Gastroesophageal sphincter (tissue), 3 donors: Measurements from ENCODE around the gene MTHFD1L.

Experiments
- EP300 ChIP-seq: sonication (generic); formaldehyde crosslinking; IDR thresholded peaks from one replicate; pipeline ENCODE4 v1.6.1; 2017; ENCODE audit warnings: antibody characterized with exemption, mild to moderate bottlenecking
- POLR2A ChIP-seq, 2 donors: fragments of 450-650 bp; IDR thresholded peaks; one replicate each; pipeline ENCODE4 v1.6.1; 2017; ENCODE audit warnings: antibody characterized with exemption in 2 of 2, mild to moderate bottlenecking in 2 of 2, moderate library complexity in 1 of 2
- POLR2AphosphoS5 ChIP-seq: sonication (generic); formaldehyde crosslinking; IDR thresholded peaks from one replicate; pipeline ENCODE4 v1.6.1; 2017; ENCODE audit warnings: antibody characterized with exemption
- TF ChIP-seq, protein P1 (sequence below), 4 experiments: fragments of 200-600 bp in 2 of 4; fragments of 450-650 bp in 2 of 4; sonication (generic) in 1 of 4; IDR thresholded peaks; one replicate each; pipeline ENCODE4 v1.5.1; 2017 to 2019; ENCODE audit warnings: antibody characterized with exemption in 4 of 4, mild to moderate bottlenecking in 2 of 4, moderate library complexity in 2 of 4

DNA sequence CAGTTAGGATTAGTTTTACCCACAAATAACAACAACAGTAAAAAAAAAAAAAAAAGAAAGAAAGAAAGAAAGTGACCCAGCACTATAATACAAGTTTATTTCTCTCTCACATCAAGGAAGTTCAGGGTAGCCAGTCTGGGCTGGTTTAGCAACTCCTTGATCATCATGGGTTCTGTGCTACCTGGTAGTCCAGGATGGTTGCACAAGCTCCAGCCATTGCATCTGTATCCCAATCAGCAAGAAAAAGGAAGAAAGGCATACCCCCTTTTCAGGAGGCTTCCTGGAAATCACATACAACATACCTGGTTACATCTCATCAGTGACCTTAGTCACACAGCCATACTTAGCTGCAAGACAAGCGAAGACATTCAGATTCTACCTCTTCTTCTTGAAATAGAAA, 128.5 kb downstream of the MTHFD1L start:
- TF ChIP-seq EP300 (no peak), POLR2A (IDR thresholded peaks at IDR 0.05) (no peak), POLR2AphosphoS5 (no peak)
- TF ChIP-seq, protein P1, sequence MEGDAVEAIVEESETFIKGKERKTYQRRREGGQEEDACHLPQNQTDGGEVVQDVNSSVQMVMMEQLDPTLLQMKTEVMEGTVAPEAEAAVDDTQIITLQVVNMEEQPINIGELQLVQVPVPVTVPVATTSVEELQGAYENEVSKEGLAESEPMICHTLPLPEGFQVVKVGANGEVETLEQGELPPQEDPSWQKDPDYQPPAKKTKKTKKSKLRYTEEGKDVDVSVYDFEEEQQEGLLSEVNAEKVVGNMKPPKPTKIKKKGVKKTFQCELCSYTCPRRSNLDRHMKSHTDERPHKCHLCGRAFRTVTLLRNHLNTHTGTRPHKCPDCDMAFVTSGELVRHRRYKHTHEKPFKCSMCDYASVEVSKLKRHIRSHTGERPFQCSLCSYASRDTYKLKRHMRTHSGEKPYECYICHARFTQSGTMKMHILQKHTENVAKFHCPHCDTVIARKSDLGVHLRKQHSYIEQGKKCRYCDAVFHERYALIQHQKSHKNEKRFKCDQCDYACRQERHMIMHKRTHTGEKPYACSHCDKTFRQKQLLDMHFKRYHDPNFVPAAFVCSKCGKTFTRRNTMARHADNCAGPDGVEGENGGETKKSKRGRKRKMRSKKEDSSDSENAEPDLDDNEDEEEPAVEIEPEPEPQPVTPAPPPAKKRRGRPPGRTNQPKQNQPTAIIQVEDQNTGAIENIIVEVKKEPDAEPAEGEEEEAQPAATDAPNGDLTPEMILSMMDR (IDR thresholded peaks at IDR 0.05): no peak
